Kasumi-1 (cell line): ENCODE results near the gene PTRHD1.
A peak's percentile ranks its signal among the peaks of the same experiment; 100 is the strongest.

ENCODE experiments used
- DNase-seq, 2 experiments: peaks; one replicate each; lab custom pipeline; 2025; lab: John Stamatoyannopoulos, UW

The PTRHD1 gene

GRCh38 chr2:24830351-24830750 lies 37.2 kb upstream of the PTRHD1 start:
- DNase-seq = no peak

GRCh38 chr2:24828238-24828996 lies 35.2 kb upstream of the PTRHD1 start:
- no peak for DNase-seq

DNA sequence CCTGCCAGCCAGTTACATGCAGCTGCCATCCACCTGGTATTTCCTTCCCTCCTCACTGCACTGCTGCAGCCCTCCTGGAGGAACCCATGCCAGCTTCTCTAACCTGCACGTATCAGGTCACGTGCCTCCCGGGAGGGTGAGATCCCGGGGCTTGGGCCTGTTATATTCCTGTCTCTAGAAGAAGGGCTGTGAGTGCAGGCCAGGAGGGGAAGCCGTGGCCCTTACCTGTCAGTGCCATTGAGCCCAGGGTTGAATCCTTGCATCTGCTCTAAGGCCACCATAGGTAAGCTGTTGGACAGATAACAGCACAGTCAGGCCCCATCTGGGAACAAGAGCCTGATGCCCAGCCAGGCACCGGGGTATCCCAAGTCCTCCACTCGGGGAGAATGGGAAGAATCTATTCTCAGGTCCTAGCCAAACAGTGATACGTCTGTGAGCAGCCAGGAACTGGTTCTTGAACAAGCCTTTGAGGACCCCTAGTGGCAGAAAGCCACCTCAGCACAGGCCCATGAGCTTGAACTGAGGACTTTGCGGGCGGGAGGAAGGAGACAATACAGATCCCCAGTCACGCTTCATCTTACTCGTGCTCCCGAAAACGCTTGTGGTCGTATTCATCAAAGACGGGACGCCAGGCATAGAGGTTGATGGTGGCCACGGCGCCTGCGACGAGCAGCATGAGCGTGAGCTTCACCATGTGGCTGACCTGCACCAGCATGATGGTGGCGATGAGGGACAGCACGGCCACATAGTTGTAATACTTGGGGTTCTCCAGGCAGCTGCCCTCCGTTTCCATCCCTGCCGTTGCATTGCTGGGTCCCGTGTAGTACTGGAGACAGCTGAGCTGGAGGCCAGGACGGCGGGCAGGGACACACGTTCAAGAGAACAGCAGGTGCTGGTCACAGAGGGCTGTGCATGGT lies 34.4 kb upstream of the PTRHD1 start:
- DNase-seq = peak; percentile 79 to 90

DNA sequence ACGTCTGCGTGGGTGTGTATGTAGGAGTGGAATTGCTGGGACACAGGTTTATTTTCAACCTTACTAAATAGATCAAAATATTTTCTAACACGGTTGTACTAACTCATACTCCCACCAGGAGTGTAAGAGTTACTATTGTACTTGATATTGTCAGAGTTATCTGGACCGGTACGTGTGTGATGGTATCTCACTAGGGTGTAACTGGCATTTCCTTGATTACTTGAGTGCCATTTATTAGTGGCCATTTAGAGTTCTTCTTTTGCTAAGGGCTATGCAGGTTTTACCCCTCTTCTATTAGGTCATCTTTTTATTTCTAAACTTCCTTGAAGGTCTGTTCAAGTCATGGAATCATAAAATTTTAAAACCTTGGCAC lies 33.6 kb upstream of the PTRHD1 start:
- DNase-seq = no peak

DNA sequence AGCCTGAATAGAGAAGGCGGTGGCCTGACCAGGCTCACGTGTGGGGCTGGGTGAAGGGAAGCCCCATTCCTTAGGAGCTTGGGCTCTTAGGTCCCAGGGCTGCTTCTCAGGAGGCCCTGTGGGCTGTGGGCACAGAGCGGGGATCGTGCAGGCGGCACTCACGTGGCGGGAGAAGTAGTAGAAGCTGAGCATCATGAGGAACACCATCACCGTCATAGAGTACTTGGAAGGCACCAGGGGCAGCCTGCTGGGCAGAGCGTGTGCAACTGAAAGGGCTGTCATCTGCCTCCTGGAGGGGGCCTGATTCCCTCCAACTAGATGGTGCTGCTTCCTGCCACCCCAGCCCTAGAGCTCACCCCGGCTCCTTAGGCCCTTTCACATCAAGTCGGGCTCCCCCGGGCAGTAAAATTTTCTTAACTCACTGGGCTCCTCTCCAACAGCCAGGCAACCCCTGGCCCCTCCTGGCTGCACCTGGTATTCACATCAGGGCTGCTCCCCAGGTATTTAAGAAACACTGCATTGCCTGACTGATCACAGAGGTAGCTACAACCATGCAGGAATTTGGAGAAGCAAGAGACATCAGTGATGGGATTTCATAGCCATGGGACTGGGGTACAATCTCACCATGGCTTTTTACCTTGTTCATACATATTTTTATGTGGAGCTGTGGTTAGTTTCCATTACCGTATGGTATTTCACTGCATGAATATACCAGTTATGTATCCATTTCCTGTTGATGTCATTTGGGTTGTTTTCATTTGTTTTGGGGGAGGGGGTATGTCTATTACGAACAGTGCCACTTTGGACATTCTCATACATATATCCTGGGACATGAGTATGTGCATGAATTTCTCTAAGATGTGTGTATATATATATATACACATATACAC lies 32.9 kb upstream of the PTRHD1 start:
- no peak for DNase-seq

- DNase-seq = peak; percentile 24 to 51
These were observed 32.0 kb upstream of the PTRHD1 start for GRCh38 chr2:24824966-24825882.

DNA sequence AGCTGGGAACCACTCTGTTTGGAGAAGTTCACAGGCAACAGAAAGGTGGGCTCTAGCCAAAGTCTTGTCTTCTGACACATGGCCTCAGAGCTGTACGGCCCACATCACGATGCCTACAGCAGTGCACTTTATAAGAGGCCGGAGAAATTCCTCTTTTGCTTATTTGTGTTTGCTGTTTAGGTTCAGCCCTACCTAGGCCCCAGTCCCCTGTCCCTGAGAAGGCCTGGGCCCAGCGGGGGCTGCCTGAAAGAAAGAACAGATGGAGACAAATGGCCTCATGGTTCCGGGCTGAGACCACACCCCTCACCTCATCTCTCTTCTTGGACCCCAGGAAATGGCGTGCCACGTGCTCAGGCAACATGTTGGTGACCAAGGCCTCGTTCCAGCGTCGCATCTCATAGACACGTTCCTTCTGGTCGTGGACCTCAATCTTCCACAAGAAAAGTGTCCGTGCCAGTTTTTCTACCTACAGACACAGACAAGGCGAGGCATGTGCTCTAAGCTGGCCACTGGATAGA lies 30.9 kb upstream of the PTRHD1 start:
- DNase-seq = no peak

DNA sequence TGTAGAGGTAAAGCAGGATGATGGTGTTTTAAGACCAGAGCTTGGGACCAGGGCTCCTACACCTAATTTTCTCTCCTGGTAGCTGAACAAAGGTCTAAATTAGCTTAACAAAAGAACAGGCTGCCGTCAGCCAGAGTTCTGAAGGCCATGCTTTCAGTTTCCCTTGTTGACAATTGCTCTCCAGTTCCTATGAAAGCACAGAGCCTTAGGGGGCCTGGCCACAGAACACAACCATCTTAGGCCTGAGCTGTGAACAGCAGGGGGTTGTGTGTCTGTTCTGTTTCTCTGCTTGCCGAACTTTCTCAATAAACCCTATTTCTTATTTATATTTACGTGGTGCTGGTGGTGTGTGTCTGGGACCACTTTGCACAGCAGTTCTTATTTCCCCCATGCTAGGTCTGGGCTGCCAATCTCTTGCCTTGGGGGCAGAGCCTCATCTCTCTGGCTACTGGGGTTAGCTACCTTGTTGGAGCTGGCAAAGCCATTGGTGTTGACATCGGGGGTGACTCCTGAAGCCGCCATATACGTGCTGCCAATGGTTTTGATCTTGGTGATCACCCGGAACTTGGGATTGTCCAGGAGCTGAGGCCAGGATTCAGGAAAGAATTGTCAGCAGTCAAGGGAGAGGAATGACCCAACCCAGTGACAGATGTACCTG lies 29.0 kb upstream of the PTRHD1 start:
- DNase-seq = no peak

GRCh38 chr2:24821433-24821891 lies 28.3 kb upstream of the PTRHD1 start:
- no peak for DNase-seq

DNA sequence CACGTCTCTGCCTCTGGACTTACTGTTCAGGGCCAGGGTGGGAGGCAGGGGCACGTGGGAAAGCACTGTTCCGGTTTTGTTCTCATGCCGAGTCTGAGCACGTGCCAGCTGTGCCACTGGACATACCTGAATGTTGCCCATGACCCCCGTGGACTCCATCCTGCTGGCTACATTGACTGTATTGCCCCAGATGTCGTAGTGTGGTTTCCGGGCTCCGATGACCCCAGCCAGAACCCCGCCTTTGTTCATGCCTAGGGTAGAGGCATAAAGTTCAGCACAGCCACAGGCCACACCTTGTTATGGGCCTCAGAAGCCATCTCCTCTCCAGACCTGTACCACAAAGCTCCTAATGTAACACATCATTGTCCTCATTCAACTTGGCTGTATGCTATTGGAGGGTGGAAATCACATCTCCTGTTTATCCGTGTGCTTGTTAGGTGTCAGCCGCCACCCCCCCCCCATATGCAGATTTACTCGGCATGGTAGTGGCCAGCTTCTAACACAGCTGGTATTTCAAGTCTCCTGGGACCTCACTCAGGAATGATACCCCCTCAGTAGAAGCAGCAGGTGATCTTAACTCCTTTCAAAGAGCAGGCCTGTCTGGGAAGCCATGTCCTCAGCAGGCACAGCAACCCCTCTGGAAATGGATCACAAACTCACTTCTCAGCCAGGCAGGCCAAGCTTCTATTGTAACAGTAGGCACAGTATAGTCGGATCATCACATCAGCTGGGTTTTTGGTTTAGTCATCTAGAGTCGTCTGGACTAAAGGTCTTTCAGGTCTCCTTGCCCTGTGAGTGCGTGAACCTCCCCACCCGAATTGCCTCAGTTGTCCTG lies 27.6 kb upstream of the PTRHD1 start:
- DNase-seq = no peak

DNA sequence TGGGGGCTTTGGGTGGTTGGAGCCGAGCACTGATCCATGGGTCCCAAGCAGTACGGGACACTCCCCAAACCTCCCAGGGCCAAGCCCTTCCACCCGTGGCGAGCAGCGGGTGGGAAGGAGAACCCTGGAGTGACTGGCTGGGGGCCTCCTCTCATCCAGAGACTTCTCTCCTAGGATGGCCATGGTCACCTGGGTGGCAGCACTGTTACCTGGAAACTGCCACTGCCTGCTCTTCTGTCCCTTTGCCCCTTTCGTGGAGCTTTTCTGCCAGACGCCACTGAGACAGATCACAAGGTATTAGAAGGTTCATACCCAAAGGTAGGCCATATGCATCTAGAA lies 27.0 kb upstream of the PTRHD1 start:
- no peak for DNase-seq

DNA sequence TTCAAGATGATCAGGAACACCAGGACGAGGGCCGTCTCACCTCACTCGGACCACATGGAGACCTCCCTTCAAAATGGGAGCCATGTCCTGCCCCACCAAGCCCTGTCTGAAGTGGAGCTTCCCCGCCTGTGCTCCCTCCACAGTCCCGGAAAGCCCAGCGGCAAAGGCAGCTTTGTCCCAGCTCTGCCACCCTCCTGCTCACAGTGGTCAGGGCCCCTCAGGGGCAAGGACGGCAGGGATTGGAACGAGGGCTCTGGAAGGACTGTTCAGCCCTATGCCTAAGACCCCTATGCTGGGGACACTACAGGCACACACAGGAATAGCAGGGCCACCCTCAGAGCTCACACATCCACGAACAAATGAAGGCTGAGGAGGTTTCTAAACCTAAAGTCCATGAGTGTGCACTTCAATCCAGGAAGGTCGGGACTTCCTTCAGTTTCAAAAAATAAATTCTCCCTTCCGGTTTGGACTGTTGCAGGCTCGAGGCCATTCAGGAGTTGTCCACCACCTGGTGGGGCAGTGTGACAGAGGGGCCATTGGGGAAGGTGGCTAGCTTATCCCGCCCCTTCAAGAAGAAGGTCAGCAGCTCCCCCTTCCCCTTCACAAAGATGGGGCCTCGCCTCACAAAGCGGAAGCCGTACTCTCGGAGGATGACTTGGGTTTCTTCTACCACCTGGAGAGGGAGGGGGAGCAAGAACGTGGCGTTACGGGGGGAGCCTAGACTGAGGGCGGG lies 26.4 kb upstream of the PTRHD1 start:
- no peak for DNase-seq

DNA sequence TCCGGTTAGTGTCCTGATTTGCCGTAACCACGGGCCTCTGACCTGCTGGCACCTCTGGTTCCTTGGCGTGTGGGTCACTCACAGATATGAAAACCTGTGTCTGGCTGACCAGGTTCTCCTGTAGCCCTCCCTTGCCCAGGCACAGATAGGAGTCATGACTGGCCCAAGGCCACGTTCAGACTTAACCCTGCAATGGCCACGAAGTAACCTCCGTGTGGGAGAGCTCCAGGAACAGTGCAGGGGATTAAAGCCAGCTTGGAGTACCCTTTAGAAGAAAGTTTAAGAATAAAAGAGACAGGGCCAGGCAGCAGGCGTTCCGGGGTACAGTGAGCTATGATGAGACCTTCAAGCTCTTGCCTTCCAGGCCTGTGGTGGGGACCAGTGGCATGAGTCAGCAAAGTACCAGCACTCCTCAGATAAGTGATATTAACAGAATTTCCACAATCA lies 25.6 kb upstream of the PTRHD1 start:
- no peak for DNase-seq

DNA sequence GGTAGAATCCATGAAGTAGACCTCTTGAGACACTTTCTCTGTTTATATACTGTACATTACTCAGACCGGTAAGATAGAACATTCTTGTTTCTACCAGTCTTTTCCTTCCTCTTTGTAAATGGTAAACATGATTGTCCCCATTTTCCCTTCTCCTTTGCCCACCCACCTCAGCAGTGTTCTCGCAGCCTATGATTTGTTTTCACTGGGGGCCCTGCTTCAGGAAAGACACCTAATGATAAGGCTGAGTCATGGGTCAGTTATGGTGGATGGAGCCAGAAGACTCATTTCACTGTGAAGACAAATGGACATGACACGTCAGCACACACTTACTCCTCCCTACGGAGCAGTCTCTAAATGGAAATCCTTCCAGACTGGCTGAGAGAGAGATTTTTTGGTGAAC lies 23.7 kb upstream of the PTRHD1 start:
- no peak for DNase-seq

- no peak for DNase-seq
These were observed 23.2 kb upstream of the PTRHD1 start for GRCh38 chr2:24816404-24816803.

DNA sequence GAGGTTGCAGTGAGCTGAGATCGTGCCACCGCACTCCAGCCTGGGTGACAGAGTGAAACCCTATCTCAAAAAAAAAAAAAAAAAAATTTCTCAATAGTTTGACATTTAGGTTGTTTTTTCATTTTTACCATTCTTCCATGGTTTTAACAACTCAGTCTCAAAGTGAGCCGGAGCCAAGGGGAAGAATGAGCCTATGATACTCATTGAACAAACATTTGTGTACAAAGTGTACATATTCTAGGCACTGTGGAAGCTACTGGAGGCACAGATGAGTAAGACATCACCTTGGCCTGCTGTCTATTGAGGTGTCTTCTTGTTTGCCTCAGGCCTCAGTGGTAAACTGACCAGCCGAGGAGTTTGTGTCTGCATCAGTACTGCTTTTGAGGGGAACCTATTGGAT lies 22.0 kb upstream of the PTRHD1 start:
- DNase-seq = no peak

- DNase-seq = no peak
These were observed 21.3 kb upstream of the PTRHD1 start for GRCh38 chr2:24814516-24814915.

- DNase-seq = no peak
These were observed 20.5 kb upstream of the PTRHD1 start for GRCh38 chr2:24813691-24814137.
